Activated CD4-positive, alpha-beta memory T cell treated with anti-CD3 and anti-CD28 coated beads, Interleukin-2, amount 10 ng/mL, durations not matched to agents 7 days and 5 days (primary cell): Measurements from ENCODE around the gene S1PR3. TPM values are rescaled to one million over a fixed set of nuclear protein-coding genes. Genes with fewer than 3 reads are reported as not detected.

ENCODE experiments used
- CTCF ChIA-PET: fragments of 350-600 bp; sonication (Branson Sonifier 250); formaldehyde crosslinking; loops from one replicate; lab custom pipeline; 2021; ENCODE audit warnings: antibody characterized with exemption, inconsistent platforms; lab: Charles Lee
- POLR2A ChIA-PET: fragments of 350-600 bp; sonication (Branson Sonifier 250); formaldehyde crosslinking; loops from one replicate; lab custom pipeline; 2021; ENCODE audit warnings: antibody characterized with exemption; lab: Charles Lee
- DNase-seq: peaks from one replicate; pipeline ENCODE4 v3.0.0-alpha.2; 2020
- H3K27ac Mint-ChIP-seq: one replicate; pipeline ENCODE4 v1.8.0; 2021; ENCODE audit warnings: mild to moderate bottlenecking, mixed read lengths
- H3K27me3 Mint-ChIP-seq: one replicate; pipeline ENCODE4 v1.8.0; 2021; ENCODE audit warnings: mixed read lengths
- H3K36me3 Mint-ChIP-seq: one replicate; pipeline ENCODE4 v1.8.0; 2021; ENCODE audit warnings: low read depth, mixed read lengths
- H3K4me1 Mint-ChIP-seq: one replicate; pipeline ENCODE4 v1.8.0; 2021; ENCODE audit warnings: mixed read lengths
- H3K4me3 Mint-ChIP-seq: one replicate; pipeline ENCODE4 v1.8.0; 2021; ENCODE audit warnings: mild to moderate bottlenecking, mixed read lengths
- H3K9me3 Mint-ChIP-seq: one replicate; pipeline ENCODE4 v1.8.0; 2021; ENCODE audit warnings: mixed read lengths
- total RNA-seq, 2 experiments: library from RNA; stranded (reverse); gene quantifications; one replicate each; pipeline ENCODE4 v1.2.3, GENCODE V29; 2021

The S1PR3 gene
- total RNA-seq, 2 experiments from 2014 or later: not detected

DNA sequence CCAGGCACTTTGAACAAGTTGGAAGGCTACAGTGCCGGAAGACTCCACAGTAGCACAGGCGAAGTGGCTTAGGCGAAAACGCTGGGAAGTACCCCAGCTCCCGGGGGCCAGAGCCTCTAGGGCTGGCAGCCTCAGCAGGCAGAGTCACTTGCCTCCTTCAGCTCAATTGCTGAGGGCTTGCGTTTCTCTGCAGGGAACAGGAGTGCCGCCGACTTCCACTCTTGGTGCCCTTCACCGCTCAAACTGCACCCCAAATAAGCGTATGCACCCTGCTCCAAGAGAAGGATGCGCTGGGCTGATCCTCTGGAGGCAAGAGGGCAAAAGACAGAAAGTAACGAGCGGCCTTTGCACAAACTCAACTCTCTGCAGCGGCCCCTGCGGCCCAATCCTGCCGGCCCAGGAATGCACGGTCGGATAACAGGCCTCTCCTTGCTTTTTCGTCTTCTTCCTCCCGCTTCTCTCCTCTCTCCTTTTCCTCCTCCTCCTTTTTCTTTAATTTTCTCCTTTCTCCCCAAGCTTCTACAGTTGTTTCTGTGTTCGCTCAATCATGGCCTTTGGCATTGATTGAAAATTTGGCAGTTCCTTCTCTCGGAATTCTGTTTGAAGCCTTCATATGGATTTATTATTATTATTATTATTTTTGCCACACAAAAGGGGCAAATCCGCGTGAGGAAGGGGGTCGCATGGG lies 1.1 kb upstream of the S1PR3 start:
- ChIA-PET POLR2A (no interaction called here), CTCF (no interaction called here)
- no peak for DNase-seq

DNA sequence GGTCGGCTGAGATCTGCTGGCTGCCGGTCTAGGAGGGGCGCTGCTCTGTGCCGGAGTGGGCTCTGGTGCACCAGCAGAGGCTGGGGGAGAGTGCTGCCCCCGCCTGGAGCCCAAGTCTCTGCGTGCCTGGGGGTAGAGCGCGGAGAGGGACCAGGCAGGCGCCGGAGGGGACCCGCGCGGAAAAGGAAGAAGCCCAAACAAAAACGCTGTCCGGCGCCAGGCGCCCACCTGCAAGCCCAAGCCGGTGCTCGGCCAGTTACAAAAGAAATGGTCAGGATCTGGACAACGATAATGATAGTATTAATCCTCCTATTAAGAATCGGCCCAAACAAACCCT lies 571 bp upstream of the S1PR3 start:
- ChIA-PET CTCF (no interaction called here), POLR2A (no interaction called here)
- no peak overlapping the region for H3K27ac Mint-ChIP-seq
- H3K36me3 Mint-ChIP-seq: no peaks in the 10 kb centered on the region
- H3K4me1 Mint-ChIP-seq: peaks cover 13% of the 10 kb centered on the region
- DNase-seq: no peak
- H3K27me3 Mint-ChIP-seq: peaks cover 45% of the 10 kb centered on the region
- no peak overlapping the region for H3K4me3 Mint-ChIP-seq
- H3K9me3 Mint-ChIP-seq: no peaks in the 10 kb centered on the region

More for the DNA sequence above, 1.1 kb upstream of the S1PR3 start:
- Mint-ChIP-seq H3K27me3 (peaks cover 45% of the 10 kb centered on the region), H3K9me3 (no peaks in the 10 kb centered on the region), H3K27ac (no peak overlapping the region), H3K4me1 (peaks cover 13% of the 10 kb centered on the region), H3K36me3 (no peaks in the 10 kb centered on the region), H3K4me3 (no peak overlapping the region)

DNA sequence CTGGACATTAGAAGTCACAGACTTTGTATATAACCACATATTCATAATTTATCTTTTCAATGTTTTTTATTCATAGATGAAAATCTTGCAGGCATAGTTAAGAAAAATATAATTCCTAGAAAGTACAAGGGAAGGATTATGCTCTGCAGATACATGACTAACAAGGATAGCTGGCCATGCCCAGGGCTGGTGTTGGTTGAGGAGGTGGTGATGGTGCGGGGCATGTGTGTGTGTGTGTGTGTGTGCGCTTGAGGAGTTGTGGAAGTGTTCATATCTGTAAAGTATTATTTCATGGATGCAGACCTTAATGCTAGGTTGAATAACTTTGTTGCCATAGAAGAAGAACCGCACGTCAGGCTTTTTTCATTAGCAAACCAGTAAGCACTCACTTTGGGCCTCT lies 1.3 kb downstream of the S1PR3 start:
- CTCF ChIA-PET: interaction anchor here (1.1 kb wide), 1 partner anchor 8 kb away, joined by 3 read pairs; no protein-coding TSS in a partner anchor
- H3K27me3 Mint-ChIP-seq: peaks cover 40% of the 10 kb centered on the region
- H3K4me3 Mint-ChIP-seq: no peak overlapping the region
- no peaks in the 10 kb centered on the region for H3K36me3 Mint-ChIP-seq
- no peak overlapping the region for H3K27ac Mint-ChIP-seq
- H3K9me3 Mint-ChIP-seq: no peaks in the 10 kb centered on the region
- H3K4me1 Mint-ChIP-seq: peaks cover 13% of the 10 kb centered on the region
- POLR2A ChIA-PET: no interaction called here
- no peak for DNase-seq

DNA sequence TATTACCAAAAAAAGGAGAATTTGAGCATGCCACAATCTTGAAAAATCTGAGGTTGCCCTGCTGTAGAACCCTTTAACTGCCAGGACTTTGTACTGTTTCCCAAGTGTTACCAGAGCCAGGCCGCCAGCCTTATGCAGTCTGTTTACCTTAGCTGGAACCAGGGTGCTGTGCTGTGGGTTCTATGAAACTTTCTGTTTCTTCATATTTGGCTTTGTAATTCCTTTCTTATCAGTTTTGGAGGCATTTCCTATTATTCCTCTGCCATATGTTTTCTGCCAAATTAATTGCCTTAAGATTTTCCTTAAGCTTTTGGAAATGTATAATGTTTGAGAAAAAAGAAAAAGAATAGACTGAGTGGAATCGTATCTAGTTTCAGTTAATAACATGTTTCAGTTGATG lies 2.1 kb downstream of the S1PR3 start:
- Mint-ChIP-seq H3K9me3 (no peaks in the 10 kb centered on the region), H3K4me1 (peaks cover 13% of the 10 kb centered on the region), H3K27me3 (peaks cover 38% of the 10 kb centered on the region), H3K4me3 (no peak overlapping the region), H3K36me3 (no peaks in the 10 kb centered on the region), H3K27ac (no peak overlapping the region)
- POLR2A ChIA-PET: no interaction called here
- CTCF ChIA-PET: no interaction called here
- DNase-seq: no peak

DNA sequence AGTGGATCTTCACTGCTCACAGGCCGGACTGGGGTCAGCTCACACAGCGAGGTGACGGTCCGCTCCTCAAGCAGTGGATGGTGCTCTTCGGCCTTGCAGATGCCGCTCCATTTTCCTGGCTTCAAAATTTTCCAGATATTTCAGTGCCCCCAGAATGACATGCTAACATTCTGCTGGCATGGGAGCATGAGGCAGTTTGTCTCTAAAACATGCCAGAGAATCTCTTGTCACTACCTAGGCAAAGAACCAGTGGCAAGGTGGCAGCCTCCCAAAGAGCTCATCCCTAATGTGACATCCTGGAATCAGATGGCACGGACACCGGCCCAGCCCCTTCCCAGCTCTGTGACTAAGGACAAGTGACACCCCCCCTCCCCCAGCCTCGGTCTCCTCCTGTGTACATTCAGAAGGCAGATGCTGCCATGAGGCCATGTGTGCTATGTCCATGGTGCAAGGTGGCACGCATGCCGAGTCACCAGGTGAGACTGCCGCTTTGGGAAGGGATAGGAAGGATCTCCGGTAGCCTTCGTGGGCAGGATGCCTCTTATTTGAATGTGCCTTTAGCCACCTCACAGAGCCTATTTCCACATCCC lies 2.7 kb downstream of the S1PR3 start:
- DNase-seq: no peak
- POLR2A ChIA-PET: no interaction called here
- H3K27ac Mint-ChIP-seq: no peak overlapping the region
- H3K4me3 Mint-ChIP-seq: no peak overlapping the region
- H3K4me1 Mint-ChIP-seq: peaks cover 9% of the 10 kb centered on the region
- CTCF ChIA-PET: no interaction called here
- no peaks in the 10 kb centered on the region for H3K36me3 Mint-ChIP-seq
- peaks cover 33% of the 10 kb centered on the region for H3K27me3 Mint-ChIP-seq
- no peaks in the 10 kb centered on the region for H3K9me3 Mint-ChIP-seq

DNA sequence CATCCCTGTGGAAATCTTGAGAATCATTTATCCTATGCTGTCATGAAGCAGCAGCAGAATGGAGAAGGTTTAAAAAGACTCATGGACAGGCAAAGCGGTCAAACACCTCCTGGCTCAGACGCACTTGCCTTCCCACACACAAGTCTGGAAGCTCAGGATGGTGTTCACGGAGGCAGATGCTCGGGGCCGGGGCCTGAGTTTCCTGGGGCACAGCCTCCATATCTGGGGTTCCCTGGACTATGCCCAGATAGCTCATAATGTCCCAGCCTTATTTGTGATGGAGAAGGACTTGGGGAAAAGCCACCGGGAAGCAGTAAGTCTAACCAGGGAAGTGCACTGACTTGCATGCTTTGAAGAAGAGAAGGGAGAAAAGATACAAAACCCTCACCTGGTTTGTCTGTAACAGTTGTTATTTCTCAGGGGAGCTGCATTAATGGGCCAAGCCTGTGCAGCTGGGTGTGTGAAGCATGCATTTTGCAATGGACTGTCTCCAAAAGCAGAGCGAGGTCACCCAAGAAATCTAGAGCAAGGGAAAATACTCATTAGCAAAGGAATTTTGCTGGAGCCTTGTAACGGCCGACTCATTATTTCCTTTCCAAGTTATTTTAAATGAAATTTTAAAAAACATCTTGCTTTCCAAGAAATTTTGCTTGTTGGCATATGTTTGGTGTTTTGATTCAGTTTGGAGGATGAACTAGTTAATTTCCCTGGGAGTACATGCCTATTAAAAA lies 3.4 kb downstream of the S1PR3 start:
- POLR2A ChIA-PET: no interaction called here
- CTCF ChIA-PET: no interaction called here
- no peaks in the 10 kb centered on the region for H3K36me3 Mint-ChIP-seq
- H3K27ac Mint-ChIP-seq: no peak overlapping the region
- peaks cover 2% of the 10 kb centered on the region for H3K4me1 Mint-ChIP-seq
- peaks cover 26% of the 10 kb centered on the region for H3K27me3 Mint-ChIP-seq
- H3K4me3 Mint-ChIP-seq: no peak overlapping the region
- H3K9me3 Mint-ChIP-seq: no peaks in the 10 kb centered on the region
- DNase-seq: no peak

DNA sequence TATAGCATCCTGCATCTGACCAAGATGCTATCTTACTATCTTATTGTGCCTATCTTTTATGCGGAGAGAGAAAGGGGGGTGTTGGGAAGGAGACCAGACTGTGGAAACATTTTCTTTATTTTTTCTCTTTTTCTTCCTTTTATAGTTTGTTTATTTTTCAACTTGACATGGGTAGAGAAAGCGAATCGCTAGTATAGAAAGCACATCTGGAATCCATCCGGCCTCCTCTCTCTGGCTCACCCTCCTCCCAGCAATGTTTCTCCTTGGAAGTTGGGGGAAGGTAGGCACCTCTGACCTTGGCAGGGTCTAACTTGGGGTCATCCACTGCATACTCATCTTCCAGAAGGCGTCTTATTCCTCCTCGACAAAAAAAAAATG lies 3.9 kb downstream of the S1PR3 start:
- Mint-ChIP-seq H3K27ac (no peak overlapping the region), H3K4me1 (no peaks in the 10 kb centered on the region), H3K9me3 (no peaks in the 10 kb centered on the region), H3K36me3 (no peaks in the 10 kb centered on the region), H3K4me3 (no peak overlapping the region), H3K27me3 (peaks cover 21% of the 10 kb centered on the region)
- DNase-seq: no peak
- POLR2A ChIA-PET: no interaction called here
- CTCF ChIA-PET: no interaction called here

DNA sequence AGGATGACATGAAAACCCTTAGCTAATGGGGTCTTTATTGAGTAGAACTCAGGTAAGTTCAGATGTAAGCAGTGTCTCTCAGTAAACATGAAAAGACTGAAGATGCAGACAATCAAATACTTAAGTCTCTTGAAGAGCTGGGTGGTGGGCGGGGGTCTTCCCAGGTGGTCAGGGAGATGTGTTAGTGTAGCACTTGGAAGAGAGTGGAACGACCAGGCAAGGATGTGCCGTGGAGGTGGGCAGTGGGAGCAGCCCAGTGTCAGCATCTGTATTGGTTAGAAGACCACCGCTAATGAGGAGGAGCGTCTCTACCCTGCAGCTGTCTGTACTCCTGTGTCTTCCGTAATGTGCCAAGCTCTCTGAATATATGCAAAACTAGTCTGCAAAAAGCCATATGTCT lies 4.4 kb downstream of the S1PR3 start:
- CTCF ChIA-PET: no interaction called here
- POLR2A ChIA-PET: no interaction called here
- H3K27me3 Mint-ChIP-seq: peaks cover 18% of the 10 kb centered on the region
- no peaks in the 10 kb centered on the region for H3K4me1 Mint-ChIP-seq
- no peak overlapping the region for H3K27ac Mint-ChIP-seq
- H3K4me3 Mint-ChIP-seq: no peak overlapping the region
- no peaks in the 10 kb centered on the region for H3K9me3 Mint-ChIP-seq
- no peak for DNase-seq
- H3K36me3 Mint-ChIP-seq: no peaks in the 10 kb centered on the region

DNA sequence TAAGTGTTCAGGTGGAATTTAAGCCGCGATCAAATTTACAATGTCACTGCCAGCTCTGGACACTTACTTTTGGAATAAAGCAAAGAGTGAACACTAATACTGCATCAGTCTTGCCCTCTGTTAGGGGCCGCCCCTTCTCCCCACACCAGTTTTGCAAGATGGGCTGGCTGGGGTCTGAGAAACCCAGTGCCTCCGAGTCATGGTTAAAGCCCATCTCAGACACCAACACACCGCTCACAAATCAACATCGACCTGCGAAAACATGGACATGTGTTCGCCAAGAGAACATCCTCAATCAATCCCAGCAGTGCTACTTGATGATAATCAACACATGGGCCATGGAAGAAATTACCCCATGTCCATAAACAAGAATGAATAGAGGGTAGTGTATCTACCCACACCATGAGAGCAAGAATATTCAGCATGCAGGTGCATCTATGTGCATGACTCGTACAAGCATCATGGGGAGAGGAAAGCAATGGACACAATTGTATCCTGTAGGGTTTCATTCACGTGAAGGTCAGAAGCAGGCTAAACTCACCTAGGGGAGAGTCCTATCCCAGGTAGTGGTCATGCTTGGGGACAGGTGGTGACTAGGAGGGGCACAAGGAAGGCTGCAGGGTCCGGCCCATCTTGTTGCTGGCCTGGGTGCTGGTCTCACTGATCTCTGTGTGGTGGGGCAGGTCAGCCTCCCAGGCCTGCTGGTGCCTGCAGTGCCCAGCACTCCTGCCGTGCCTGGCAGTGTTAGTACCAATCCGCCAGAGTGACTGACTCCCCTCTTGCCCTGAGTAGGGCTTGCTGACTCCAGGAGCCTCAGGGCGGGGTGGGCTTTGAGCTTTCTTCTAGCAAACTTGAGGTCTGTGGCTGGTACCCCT lies 5.0 kb downstream of the S1PR3 start:
- POLR2A ChIA-PET: no interaction called here
- no peaks in the 10 kb centered on the region for H3K4me1 Mint-ChIP-seq
- no peak overlapping the region for H3K4me3 Mint-ChIP-seq
- peaks cover 19% of the 10 kb centered on the region for H3K27me3 Mint-ChIP-seq
- H3K36me3 Mint-ChIP-seq: no peaks in the 10 kb centered on the region
- H3K9me3 Mint-ChIP-seq: no peaks in the 10 kb centered on the region
- H3K27ac Mint-ChIP-seq: no peak overlapping the region
- no peak for DNase-seq
- CTCF ChIA-PET: no interaction called here

DNA sequence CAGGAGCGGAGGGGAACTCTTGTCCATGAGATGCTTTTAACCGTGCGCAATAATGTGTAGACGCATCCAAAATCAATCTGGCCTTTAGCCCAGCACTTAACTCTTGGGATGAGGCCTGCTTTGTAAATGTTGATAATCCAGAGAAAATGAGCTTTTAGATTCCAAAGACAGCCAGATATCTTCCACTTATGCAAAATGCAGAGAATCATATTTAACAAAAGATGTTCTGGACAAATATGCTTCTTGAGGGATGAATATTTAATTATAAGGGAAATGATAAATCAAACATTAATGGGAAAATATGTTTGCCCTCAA lies 5.6 kb downstream of the S1PR3 start:
- Mint-ChIP-seq H3K36me3 (no peaks in the 10 kb centered on the region), H3K9me3 (no peaks in the 10 kb centered on the region), H3K4me3 (no peak overlapping the region), H3K4me1 (no peaks in the 10 kb centered on the region), H3K27me3 (peaks cover 17% of the 10 kb centered on the region), H3K27ac (no peak overlapping the region)
- ChIA-PET POLR2A (no interaction called here), CTCF (no interaction called here)
- DNase-seq: no peak

DNA sequence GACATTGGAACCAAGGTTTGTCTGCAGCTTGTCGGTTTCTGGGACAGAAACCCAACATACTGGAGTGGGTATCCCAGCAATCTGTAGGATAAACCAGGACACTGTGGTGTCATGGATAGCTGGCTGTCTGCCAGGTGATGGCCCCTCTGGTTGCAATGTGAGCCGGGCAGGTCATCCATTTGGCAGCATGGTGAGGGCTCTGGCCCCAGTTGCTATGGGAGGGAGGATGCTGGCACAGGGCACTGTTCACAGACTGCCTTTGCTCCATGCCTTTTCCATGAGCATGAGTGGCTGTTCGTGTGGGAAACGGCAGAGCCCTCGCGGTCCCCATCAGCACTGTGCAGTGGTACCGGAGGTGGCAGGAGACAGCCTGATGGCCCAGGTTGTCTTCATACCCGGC lies 6.4 kb downstream of the S1PR3 start:
- DNase-seq: no peak
- ChIA-PET CTCF (no interaction called here), POLR2A (no interaction called here)
- H3K4me1 Mint-ChIP-seq: no peaks in the 10 kb centered on the region
- H3K4me3 Mint-ChIP-seq: no peak overlapping the region
- no peaks in the 10 kb centered on the region for H3K9me3 Mint-ChIP-seq
- H3K27me3 Mint-ChIP-seq: peaks cover 11% of the 10 kb centered on the region
- H3K36me3 Mint-ChIP-seq: no peaks in the 10 kb centered on the region
- H3K27ac Mint-ChIP-seq: no peak overlapping the region

DNA sequence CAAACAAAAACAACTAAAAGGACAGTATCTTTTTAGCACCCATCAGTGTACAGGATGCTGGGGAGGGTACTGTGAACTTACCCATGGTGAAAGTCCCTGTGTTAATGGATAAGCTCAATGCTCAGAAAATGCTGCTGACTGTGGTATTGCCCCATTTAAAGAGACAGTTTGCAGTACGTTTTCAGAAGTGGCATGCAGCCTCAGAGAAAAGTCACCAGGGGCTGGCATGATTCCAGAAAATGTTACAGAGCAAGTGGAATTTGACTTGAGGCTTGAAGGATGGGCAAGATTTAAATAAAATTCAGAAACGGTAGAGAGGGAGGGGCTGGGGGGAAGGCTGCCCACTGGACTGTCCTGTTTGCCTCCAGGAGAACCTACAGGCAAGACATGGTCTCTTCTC lies 7.2 kb downstream of the S1PR3 start:
- H3K4me3 Mint-ChIP-seq: no peak overlapping the region
- no peak overlapping the region for H3K27ac Mint-ChIP-seq
- no peaks in the 10 kb centered on the region for H3K4me1 Mint-ChIP-seq
- peaks cover 7% of the 10 kb centered on the region for H3K27me3 Mint-ChIP-seq
- H3K9me3 Mint-ChIP-seq: no peaks in the 10 kb centered on the region
- ChIA-PET POLR2A (no interaction called here), CTCF (no interaction called here)
- DNase-seq: no peak
- H3K36me3 Mint-ChIP-seq: no peaks in the 10 kb centered on the region

DNA sequence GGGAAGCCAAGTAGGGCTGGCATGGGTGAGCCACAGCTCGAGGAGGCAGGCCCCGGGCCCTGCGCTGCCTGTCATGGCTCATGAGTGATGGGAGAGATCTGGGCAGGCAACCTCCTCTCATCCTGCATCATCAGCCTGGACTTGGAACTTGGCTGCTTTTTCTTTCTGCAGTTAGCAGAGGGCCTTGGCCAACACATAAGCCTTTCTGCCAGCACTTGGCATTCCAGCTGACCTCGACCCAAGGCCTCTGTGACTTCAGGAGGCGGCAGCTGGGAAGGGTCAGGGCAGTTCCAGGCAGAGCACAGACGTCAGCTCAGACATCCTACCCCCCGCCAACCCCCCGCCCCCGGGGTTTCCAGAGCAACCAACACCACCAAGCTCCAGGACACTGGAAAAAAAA lies 7.6 kb downstream of the S1PR3 start:
- Mint-ChIP-seq H3K9me3 (no peaks in the 10 kb centered on the region), H3K4me3 (no peak overlapping the region), H3K4me1 (no peaks in the 10 kb centered on the region), H3K27me3 (peaks cover 7% of the 10 kb centered on the region), H3K36me3 (no peaks in the 10 kb centered on the region), H3K27ac (no peak overlapping the region)
- DNase-seq: no peak
- CTCF ChIA-PET: no interaction called here
- POLR2A ChIA-PET: no interaction called here
